K562 (cell line): ENCODE data around the gene NRG2. TPM values are rescaled to one million over a fixed set of nuclear protein-coding genes. Genes with fewer than 3 reads are reported as not detected.
A peak's percentile ranks its signal among the peaks of the same experiment; 100 is the strongest.

Experiments
- ATAC-seq: fragments of 200-7000 bp; cut with Tn5 transposase; 3 replicates; pipeline ENCODE4 v1.9.1; 2020; ENCODE audit warnings: moderate library complexity
- BruUV-seq: library from RNA; stranded (reverse); fragments of 400-500 nt; replicated peaks from 2 replicates; lab custom pipeline; 2021; lab: Mats Ljungman, UMichigan
- CTCF ChIA-PET: fragments of 300-600 bp; formaldehyde crosslinking; extraction: SDS; loops from one replicate; lab custom pipeline; 2021; ENCODE audit warnings: low intra/inter-chr PET ratio; lab: Yijun Ruan, JAX
- POLR2A ChIA-PET: fragments of 300-600, 350-650 bp; sonication (Branson Sonifier 250); formaldehyde crosslinking; extraction: SDS; loops from one replicate; lab custom pipeline; 2021; ENCODE audit warnings: antibody characterized with exemption, inconsistent platforms; lab: Yijun Ruan, JAX
- DNase-seq, 4 experiments: peaks; one replicate each; pipeline versions ENCODE4 v3.0.0 to v3.0.0-alpha.2; 2011 to 2018; ENCODE audit warnings: low spot score in 3 of 4, mixed read lengths in 3 of 4; ENCODE audit errors: extremely low read depth in 1 of 4
- FAIRE-seq: peaks from 2 replicates; lab custom pipeline; 2011; peaks lifted over from hg19 to GRCh38; lab: Jason Lieb, UNC
- H2AFZ ChIP-seq: 2 replicates; pipeline ENCODE4 v1.6.0; 2011; ENCODE audit warnings: low read depth, low read length, control low read depth, inconsistent platforms
- H3K27ac ChIP-seq: fragments of 200-600 bp; 3 replicates; pipeline ENCODE4 v1.8.0; 2011; ENCODE audit warnings: low read depth, mild to moderate bottlenecking, control low read depth, inconsistent platforms, low read length, moderate library complexity, mixed read lengths; ENCODE audit errors: extremely low read depth
- H3K27me3 ChIP-seq, 2 experiments: fragments of 300-600 bp in 1 of 2; 2 replicates in 1 of 2; 3 replicates in 1 of 2; pipeline versions ENCODE4 v1.6.0 to v1.8.0; 2011; ENCODE audit warnings: inconsistent platforms in 2 of 2, low read length in 2 of 2, mild to moderate bottlenecking in 1 of 2, mixed read lengths in 1 of 2, moderate library complexity in 1 of 2; ENCODE audit not compliant: control insufficient read depth in 2 of 2, insufficient read depth in 2 of 2
- H3K36me3 ChIP-seq: fragments of 300-600 bp; 3 replicates; pipeline ENCODE4 v1.8.0; 2011; ENCODE audit warnings: mild to moderate bottlenecking, low read length, inconsistent platforms; ENCODE audit not compliant: control insufficient read depth, insufficient read depth
- H3K4me1 ChIP-seq, 2 experiments: fragments of 200-600 bp in 1 of 2; replicated peaks in 1 of 2; 2 replicates in 1 of 2; 3 replicates in 1 of 2; pipeline versions ENCODE4 v1.5.1 to v1.8.0; 2011; ENCODE audit warnings: inconsistent platforms in 2 of 2, low read length in 2 of 2, mild to moderate bottlenecking in 1 of 2, mixed read lengths in 1 of 2, moderate library complexity in 1 of 2; ENCODE audit not compliant: control insufficient read depth in 2 of 2, insufficient read depth in 2 of 2
- H3K4me2 ChIP-seq: 2 replicates; pipeline ENCODE4 v1.6.1; 2011; ENCODE audit warnings: low read length, control low read depth, inconsistent platforms, mixed read lengths; ENCODE audit not compliant: insufficient read depth
- H3K4me3 ChIP-seq: fragments of 200-600 bp; sonication (generic), shearing (Covaris generic); 2 replicates; pipeline ENCODE4 v1.5.1; 2016; ENCODE audit warnings: control low read depth, inconsistent platforms
- H3K79me2 ChIP-seq: fragments of 200-600 bp; 3 replicates; pipeline ENCODE4 v1.8.0; 2011; ENCODE audit warnings: low read length, inconsistent platforms; ENCODE audit not compliant: control insufficient read depth, insufficient read depth
- H3K9ac ChIP-seq, 2 experiments: 2 replicates each; pipeline versions ENCODE4 v1.6.0 to v1.6.1; 2011; ENCODE audit warnings: low read depth in 2 of 2, low read length in 2 of 2, control low read depth in 1 of 2, inconsistent platforms in 1 of 2, mild to moderate bottlenecking in 1 of 2, mixed read lengths in 1 of 2; ENCODE audit not compliant: insufficient read depth in 1 of 2
- H3K9me1 ChIP-seq: one replicate; pipeline ENCODE4 v1.6.0; 2011; ENCODE audit warnings: inconsistent platforms, mild to moderate bottlenecking, low read length, moderate library complexity; ENCODE audit not compliant: control insufficient read depth, insufficient read depth
- H3K9me3 ChIP-seq: replicated peaks from 2 replicates; pipeline ENCODE4 v1.5.1; 2011; ENCODE audit warnings: low read depth, low read length, inconsistent platforms; ENCODE audit not compliant: control insufficient read depth, insufficient read depth
- H4K20me1 ChIP-seq: replicated peaks from 2 replicates; pipeline ENCODE4 v1.6.1; 2011; ENCODE audit warnings: low read length, inconsistent platforms, mixed read lengths; ENCODE audit not compliant: control insufficient read depth, insufficient read depth
- LCOR ChIP-seq: sonication (generic); formaldehyde crosslinking; IDR thresholded peaks from 2 replicates; pipeline ENCODE4 v1.8.0; 2022; ENCODE audit warnings: mild to moderate bottlenecking, missing genetic modification reagents
- RBBP5 ChIP-seq: fragments of 200-600 bp; sonication (generic); IDR thresholded peaks from 2 replicates; pipeline ENCODE4 v1.6.1; 2012; ENCODE audit warnings: borderline replicate concordance, mild to moderate bottlenecking, low read length, control low read depth, inconsistent platforms; ENCODE audit not compliant: insufficient read depth, poor library complexity, severe bottlenecking
- ZNF324 ChIP-seq: fragments of 250-450 bp; sonication (Bioruptor Pico); IDR thresholded peaks from 2 replicates; pipeline ENCODE4 v1.4.0; 2020; ENCODE audit warnings: mild to moderate bottlenecking
- ZNF431 ChIP-seq: sonication (generic); formaldehyde crosslinking; IDR thresholded peaks from 2 replicates; pipeline ENCODE4 v1.8.0; 2022; ENCODE audit warnings: mild to moderate bottlenecking, missing genetic modification reagents
- WGBS: fragments of 100-300 bp; shearing (Covaris generic); methylation state at CpG from one replicate; pipeline ENCODE4 v1.1.6; 2016; ENCODE audit warnings: low coverage, mixed read lengths; ENCODE audit not compliant: insufficient coverage; ENCODE audit errors: missing lambda C conversion rate; 5-methylcytosine and 5-hydroxymethylcytosine counted together
- in situ Hi-C: fragments of 300-500 bp; cut with MboI; formaldehyde crosslinking; loops from 4 replicates; pipeline ENCODE4 v1.15.0; 2018; ENCODE audit warnings: inconsistent platforms, mixed read lengths
- intact Hi-C: fragments of 100-400 bp; cut with micrococcal nuclease; formaldehyde crosslinking; loops from 2 replicates; pipeline ENCODE4 v1.14.2; 2022
- polyA plus RNA-seq, 8 experiments: library from polyadenylated mRNA; depleted of rRNA in 4 of 8; stranded (reverse) in 5 of 8; unstranded in 3 of 8; fragments of >200 nt; fragmentation: Nextera tagmentation in 2 of 8; fragmentation: Illumina TruSeq in 1 of 8; extraction: Ambion mirVana in 2 of 8; extraction: Trizol in 1 of 8; gene quantifications; 2 replicates each; pipeline versions ENCODE4 v1.2.1 to v1.2.3, GENCODE V29; 2011 to 2014; ENCODE audit warnings: inconsistent platforms in 1 of 8, missing spikeins in 1 of 8
- total RNA-seq, 7 experiments: library from RNA; depleted of rRNA in 6 of 7; stranded (reverse); fragments of >200 nt in 6 of 7; fragmentation: Illumina TruSeq in 2 of 7; extraction: Trizol in 2 of 7; gene quantifications; 2 replicates each; pipeline versions ENCODE4 v1.2.1 to v1.2.3, GENCODE V29; 2011 to 2021; ENCODE audit warnings: low replicate concordance in 1 of 7
- TF ChIP-seq, protein P1 (sequence below): fragments of 450-650 bp; IDR thresholded peaks from 2 replicates; pipeline ENCODE4 v1.6.1; 2016; ENCODE audit warnings: borderline replicate concordance
- TF ChIP-seq, protein P2 (sequence below): sonication (generic); formaldehyde crosslinking; IDR thresholded peaks from 2 replicates; pipeline ENCODE4 v1.9.0; 2022; ENCODE audit warnings: mild to moderate bottlenecking, missing genetic modification reagents
- TF ChIP-seq, protein P3 (sequence below): fragments of 450-650 bp; IDR thresholded peaks from 2 replicates; pipeline ENCODE4 v1.6.1; 2017; ENCODE audit warnings: antibody characterized with exemption

Gene NRG2
- total and polyA plus RNA-seq, 9 of the 15 experiments (the other 6 are each of a cell fraction or from before 2014, with no cell fraction given), result not detected

DNA sequence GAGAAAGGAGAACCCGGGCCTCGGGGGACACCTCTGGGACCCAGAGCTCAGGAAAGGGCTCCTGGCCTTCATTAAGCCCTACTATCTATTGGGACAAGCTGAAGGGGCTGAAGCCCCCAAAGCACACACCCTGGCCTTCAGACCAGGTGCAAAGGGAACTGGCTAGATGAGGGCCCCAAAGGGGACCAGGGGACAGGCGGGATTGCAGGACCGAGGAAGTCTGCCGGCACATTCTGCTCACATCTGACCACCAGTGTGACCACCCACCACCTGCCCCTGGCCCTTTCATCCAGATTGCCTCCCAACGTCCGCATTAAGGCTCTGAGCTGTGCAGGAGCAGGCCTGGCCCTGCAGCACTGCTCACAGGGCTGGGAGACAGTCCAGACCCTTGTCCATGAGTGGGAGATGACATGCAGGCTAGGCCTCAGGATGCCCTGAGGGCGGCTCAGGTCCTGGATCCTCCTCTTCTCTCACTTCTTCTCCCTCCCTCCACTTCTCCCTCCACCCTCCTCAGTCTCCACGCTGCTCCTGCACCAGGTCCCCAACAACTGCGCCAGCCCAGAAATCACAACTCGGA lies 228.3 kb downstream of the NRG2 start (continued):
- TF ChIP-seq, protein P1, sequence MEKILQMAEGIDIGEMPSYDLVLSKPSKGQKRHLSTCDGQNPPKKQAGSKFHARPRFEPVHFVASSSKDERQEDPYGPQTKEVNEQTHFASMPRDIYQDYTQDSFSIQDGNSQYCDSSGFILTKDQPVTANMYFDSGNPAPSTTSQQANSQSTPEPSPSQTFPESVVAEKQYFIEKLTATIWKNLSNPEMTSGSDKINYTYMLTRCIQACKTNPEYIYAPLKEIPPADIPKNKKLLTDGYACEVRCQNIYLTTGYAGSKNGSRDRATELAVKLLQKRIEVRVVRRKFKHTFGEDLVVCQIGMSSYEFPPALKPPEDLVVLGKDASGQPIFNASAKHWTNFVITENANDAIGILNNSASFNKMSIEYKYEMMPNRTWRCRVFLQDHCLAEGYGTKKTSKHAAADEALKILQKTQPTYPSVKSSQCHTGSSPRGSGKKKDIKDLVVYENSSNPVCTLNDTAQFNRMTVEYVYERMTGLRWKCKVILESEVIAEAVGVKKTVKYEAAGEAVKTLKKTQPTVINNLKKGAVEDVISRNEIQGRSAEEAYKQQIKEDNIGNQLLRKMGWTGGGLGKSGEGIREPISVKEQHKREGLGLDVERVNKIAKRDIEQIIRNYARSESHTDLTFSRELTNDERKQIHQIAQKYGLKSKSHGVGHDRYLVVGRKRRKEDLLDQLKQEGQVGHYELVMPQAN, result no peak
- no peak for TF ChIP-seq RBBP5

DNA sequence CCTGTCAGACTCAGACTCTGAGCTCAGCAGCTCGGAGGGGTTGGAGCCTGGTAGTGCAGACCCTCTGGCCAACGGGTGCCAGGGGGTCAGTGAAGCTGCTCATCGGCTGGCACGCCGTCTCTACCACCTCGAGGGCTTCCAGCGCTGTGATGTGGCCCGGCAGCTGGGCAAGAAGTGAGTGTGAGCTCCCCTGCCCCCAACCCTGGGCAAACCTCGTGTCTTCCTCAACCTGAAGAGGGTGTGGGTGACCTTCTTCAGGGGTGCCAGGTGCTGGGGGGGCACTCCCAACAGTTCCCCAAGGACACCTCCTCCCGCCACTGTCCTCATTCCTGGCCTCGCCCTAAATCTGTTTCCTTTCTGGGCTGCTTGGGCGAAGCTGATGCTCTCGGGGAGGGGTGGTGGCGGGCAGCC lies 228.9 kb downstream of the NRG2 start:
- BruUV-seq, result no TSS peak
- Histone ChIP-seq H2AFZ (no peak overlapping the region), H3K27ac (no peak overlapping the region), H3K27me3 (peaks cover 28 to 72% of the 10 kb centered on the region in 2 experiments), H3K36me3 (no peaks in the 10 kb centered on the region), H3K9ac (peak overlapping the region in 1 of 2 experiments; percentile 52; a peak in 1 of 4 replicates), H4K20me1 (peaks cover 4% of the 10 kb centered on the region; the same call in 1 of the 2 replicates), H3K79me2 (no peaks in the 10 kb centered on the region), H3K4me1 (peaks cover 0 to 4% of the 10 kb centered on the region in 2 experiments; a peak in 1 of 5 replicates), H3K4me2 (no peak overlapping the region), H3K9me3 (no peaks in the 10 kb centered on the region), H3K4me3 (no peak overlapping the region), H3K9me1 (no peaks in the 10 kb centered on the region)
- WGBS, result 0% methylated on average over 12 of the region's 14 CpGs
- POLR2A ChIA-PET, result interaction anchor here (0.7 to 1.2 kb wide), 2 partner anchors 249 to 410 kb away, joined by 3 to 4 read pairs; no protein-coding TSS in a partner anchor
- no peak for ATAC-seq
- TF ChIP-seq LCOR (CRISPR knock-in tag) (no peak), ZNF431 (CRISPR knock-in tag) (no peak), ZNF324 (CRISPR knock-in tag) (no peak)
- TF ChIP-seq, protein P2, sequence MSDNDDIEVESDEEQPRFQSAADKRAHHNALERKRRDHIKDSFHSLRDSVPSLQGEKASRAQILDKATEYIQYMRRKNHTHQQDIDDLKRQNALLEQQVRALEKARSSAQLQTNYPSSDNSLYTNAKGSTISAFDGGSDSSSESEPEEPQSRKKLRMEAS (CRISPR knock-in tag), result no peak
- TF ChIP-seq, protein P3, sequence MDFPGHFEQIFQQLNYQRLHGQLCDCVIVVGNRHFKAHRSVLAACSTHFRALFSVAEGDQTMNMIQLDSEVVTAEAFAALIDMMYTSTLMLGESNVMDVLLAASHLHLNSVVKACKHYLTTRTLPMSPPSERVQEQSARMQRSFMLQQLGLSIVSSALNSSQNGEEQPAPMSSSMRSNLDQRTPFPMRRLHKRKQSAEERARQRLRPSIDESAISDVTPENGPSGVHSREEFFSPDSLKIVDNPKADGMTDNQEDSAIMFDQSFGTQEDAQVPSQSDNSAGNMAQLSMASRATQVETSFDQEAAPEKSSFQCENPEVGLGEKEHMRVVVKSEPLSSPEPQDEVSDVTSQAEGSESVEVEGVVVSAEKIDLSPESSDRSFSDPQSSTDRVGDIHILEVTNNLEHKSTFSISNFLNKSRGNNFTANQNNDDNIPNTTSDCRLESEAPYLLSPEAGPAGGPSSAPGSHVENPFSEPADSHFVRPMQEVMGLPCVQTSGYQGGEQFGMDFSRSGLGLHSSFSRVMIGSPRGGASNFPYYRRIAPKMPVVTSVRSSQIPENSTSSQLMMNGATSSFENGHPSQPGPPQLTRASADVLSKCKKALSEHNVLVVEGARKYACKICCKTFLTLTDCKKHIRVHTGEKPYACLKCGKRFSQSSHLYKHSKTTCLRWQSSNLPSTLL, result no peak
- intact Hi-C loops, result no loop called here
- no peak for FAIRE-seq
- no peak for DNase-seq
- CTCF ChIA-PET, result no interaction called here
- in situ Hi-C loops, result no loop called here
